ENCODE measurements around the gene MAT2B.

DNA sequence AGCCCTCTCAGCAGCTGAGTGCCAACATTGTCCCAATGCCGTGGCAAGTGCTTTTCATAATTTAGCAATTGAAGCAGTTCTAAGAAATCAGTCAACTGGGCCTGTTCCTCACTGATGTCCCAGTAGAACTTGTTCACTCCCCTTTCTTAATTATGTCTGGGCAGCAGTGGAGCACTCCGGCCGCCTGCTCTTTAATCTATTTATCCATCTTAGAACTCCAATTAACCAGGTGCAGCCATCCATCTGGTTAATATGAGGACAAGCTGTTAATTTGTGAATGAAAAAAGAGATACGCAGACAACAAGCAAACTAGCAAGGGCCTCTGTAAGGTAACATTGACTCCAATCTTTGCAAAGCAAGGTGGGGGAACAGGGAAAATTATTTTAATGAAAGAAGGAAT is 39.4 kb downstream of the MAT2B start:
- TF ChIP-seq BACH2 (CRISPR knock-in tag; IDR thresholded peaks at IDR 0.05; ENCODE audit: borderline replicate concordance) (no peak), ZNF565 (CRISPR knock-in tag; conservative IDR thresholded peaks at IDR 0.05; ENCODE audit: low read depth) (no peak), ISL1 (CRISPR knock-in tag; IDR thresholded peaks at IDR 0.05) (no peak), TCF4 (CRISPR knock-in tag; IDR thresholded peaks at IDR 0.05; ENCODE audit: borderline replicate concordance) (no peak)
- TF ChIP-seq, protein P1, sequence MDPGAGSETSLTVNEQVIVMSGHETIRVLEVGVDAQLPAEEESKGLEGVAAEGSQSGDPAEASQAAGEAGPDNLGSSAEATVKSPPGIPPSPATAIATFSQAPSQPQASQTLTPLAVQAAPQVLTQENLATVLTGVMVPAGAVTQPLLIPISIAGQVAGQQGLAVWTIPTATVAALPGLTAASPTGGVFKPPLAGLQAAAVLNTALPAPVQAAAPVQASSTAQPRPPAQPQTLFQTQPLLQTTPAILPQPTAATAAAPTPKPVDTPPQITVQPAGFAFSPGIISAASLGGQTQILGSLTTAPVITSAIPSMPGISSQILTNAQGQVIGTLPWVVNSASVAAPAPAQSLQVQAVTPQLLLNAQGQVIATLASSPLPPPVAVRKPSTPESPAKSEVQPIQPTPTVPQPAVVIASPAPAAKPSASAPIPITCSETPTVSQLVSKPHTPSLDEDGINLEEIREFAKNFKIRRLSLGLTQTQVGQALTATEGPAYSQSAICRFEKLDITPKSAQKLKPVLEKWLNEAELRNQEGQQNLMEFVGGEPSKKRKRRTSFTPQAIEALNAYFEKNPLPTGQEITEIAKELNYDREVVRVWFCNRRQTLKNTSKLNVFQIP (CRISPR knock-in tag; IDR thresholded peaks at IDR 0.05; ENCODE audit: borderline replicate concordance, low read depth): no peak
- TF ChIP-seq, protein P2, sequence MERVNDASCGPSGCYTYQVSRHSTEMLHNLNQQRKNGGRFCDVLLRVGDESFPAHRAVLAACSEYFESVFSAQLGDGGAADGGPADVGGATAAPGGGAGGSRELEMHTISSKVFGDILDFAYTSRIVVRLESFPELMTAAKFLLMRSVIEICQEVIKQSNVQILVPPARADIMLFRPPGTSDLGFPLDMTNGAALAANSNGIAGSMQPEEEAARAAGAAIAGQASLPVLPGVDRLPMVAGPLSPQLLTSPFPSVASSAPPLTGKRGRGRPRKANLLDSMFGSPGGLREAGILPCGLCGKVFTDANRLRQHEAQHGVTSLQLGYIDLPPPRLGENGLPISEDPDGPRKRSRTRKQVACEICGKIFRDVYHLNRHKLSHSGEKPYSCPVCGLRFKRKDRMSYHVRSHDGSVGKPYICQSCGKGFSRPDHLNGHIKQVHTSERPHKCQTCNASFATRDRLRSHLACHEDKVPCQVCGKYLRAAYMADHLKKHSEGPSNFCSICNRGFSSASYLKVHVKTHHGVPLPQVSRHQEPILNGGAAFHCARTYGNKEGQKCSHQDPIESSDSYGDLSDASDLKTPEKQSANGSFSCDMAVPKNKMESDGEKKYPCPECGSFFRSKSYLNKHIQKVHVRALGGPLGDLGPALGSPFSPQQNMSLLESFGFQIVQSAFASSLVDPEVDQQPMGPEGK (CRISPR knock-in tag; IDR thresholded peaks at IDR 0.05; ENCODE audit: borderline replicate concordance): no peak
- TF ChIP-seq, protein P3, sequence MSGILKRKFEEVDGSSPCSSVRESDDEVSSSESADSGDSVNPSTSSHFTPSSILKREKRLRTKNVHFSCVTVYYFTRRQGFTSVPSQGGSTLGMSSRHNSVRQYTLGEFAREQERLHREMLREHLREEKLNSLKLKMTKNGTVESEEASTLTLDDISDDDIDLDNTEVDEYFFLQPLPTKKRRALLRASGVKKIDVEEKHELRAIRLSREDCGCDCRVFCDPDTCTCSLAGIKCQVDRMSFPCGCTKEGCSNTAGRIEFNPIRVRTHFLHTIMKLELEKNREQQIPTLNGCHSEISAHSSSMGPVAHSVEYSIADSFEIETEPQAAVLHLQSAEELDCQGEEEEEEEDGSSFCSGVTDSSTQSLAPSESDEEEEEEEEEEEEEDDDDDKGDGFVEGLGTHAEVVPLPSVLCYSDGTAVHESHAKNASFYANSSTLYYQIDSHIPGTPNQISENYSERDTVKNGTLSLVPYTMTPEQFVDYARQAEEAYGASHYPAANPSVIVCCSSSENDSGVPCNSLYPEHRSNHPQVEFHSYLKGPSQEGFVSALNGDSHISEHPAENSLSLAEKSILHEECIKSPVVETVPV (CRISPR knock-in tag; IDR thresholded peaks at IDR 0.05): no peak
- TF ChIP-seq, protein P4, sequence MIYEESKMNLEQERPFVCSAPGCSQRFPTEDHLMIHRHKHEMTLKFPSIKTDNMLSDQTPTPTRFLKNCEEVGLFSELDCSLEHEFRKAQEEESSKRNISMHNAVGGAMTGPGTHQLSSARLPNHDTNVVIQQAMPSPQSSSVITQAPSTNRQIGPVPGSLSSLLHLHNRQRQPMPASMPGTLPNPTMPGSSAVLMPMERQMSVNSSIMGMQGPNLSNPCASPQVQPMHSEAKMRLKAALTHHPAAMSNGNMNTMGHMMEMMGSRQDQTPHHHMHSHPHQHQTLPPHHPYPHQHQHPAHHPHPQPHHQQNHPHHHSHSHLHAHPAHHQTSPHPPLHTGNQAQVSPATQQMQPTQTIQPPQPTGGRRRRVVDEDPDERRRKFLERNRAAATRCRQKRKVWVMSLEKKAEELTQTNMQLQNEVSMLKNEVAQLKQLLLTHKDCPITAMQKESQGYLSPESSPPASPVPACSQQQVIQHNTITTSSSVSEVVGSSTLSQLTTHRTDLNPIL (CRISPR knock-in tag; IDR thresholded peaks at IDR 0.05; ENCODE audit: low read depth): no peak

Measured in SK-N-SH treated with all-trans-retinoic acid at 6 μM for 48 hours (cell line).